SU-DHL-6 (cell line): ENCODE data around the gene AK2.
"Not testable (repeated sequence)": the region's sequence is repeated elsewhere in the genome, so short reads cannot be mapped to it uniquely, and the experiment has no call there.

ENCODE experiments used
- H2AFZ ChIP-seq: fragments of 200-600 bp; sonication (generic); 2 replicates; pipeline ENCODE4 v1.6.1; 2014; ENCODE audit warnings: low read depth, mild to moderate bottlenecking, moderate library complexity, mixed read lengths, antibody characterized with exemption, low read length; ENCODE audit not compliant: severe bottlenecking
- H3F3A ChIP-seq: fragments of 200-600 bp; shearing (Covaris generic); 2 replicates; pipeline ENCODE4 v1.6.0; 2016; ENCODE audit warnings: antibody characterized with exemption, mild to moderate bottlenecking; ENCODE audit not compliant: insufficient read depth
- H3K27ac ChIP-seq: fragments of 200-600 bp; sonication (generic); 2 replicates; pipeline ENCODE4 v1.5.1; 2016; ENCODE audit warnings: low read depth, mild to moderate bottlenecking, low read length, moderate library complexity, mixed read lengths
- H3K27me3 ChIP-seq: fragments of 200-600 bp; sonication (generic), shearing (Covaris generic); 2 replicates; pipeline ENCODE4 v1.6.0; 2014; ENCODE audit warnings: mild to moderate bottlenecking, low read length
- H3K36me3 ChIP-seq: fragments of 200-600 bp; sonication (generic); 2 replicates; pipeline ENCODE4 v1.6.1; 2014; ENCODE audit warnings: mild to moderate bottlenecking, low read length, mixed read lengths
- H3K4me2 ChIP-seq: fragments of 300-600, 200-600 bp; shearing (Covaris generic), sonication (generic); 2 replicates; pipeline ENCODE4 v1.6.0; 2014; ENCODE audit warnings: low read length, low read depth, mild to moderate bottlenecking; ENCODE audit not compliant: poor library complexity, severe bottlenecking
- H3K4me3 ChIP-seq: fragments of 200-600 bp; sonication (generic); 2 replicates; pipeline ENCODE4 v1.5.1; 2014; ENCODE audit warnings: antibody characterized with exemption, low read length, mild to moderate bottlenecking, mixed read lengths; ENCODE audit not compliant: insufficient read depth, poor library complexity, severe bottlenecking
- H3K79me2 ChIP-seq: fragments of 200-600 bp; sonication (generic); 2 replicates; pipeline ENCODE4 v1.6.1; 2014; ENCODE audit warnings: mild to moderate bottlenecking, low read length, moderate library complexity; ENCODE audit not compliant: insufficient read depth
- H3K9ac ChIP-seq: fragments of 200-600 bp; sonication (generic); 2 replicates; pipeline ENCODE4 v1.7.0; 2014; ENCODE audit warnings: mild to moderate bottlenecking, low read length
- H3K9me2 ChIP-seq: fragments of 200-600 bp; sonication (generic); replicated peaks from 2 replicates; pipeline ENCODE4 v1.6.1; 2014; ENCODE audit warnings: low read length; ENCODE audit not compliant: insufficient read depth
- H3K9me3 ChIP-seq: fragments of 200-600 bp; sonication (generic); 2 replicates; pipeline ENCODE4 v1.6.1; 2014; ENCODE audit warnings: low read length, mixed read lengths; ENCODE audit not compliant: insufficient read depth
- H4K20me1 ChIP-seq: fragments of 200-600 bp; sonication (generic); 2 replicates; pipeline ENCODE4 v1.6.1; 2014; ENCODE audit warnings: low read depth, mild to moderate bottlenecking, antibody characterized with exemption, low read length, moderate library complexity, mixed read lengths
- EZH2phosphoT487 ChIP-seq: fragments of 200-600 bp; sonication (generic), shearing (Covaris generic); conservative IDR thresholded peaks from 2 replicates; pipeline ENCODE4 v1.6.1; 2018; ENCODE audit warnings: mild to moderate bottlenecking, antibody characterized with exemption, low read length, moderate library complexity, mixed read lengths
- TF ChIP-seq, protein P1 (sequence below): fragments of 200-600 bp; sonication (generic); IDR thresholded peaks from one replicate; pipeline ENCODE4 v1.5.1; 2017; ENCODE audit warnings: antibody characterized with exemption, mild to moderate bottlenecking, low read length, moderate library complexity; ENCODE audit not compliant: insufficient read depth, poor library complexity, severe bottlenecking

AK2 gene

DNA sequence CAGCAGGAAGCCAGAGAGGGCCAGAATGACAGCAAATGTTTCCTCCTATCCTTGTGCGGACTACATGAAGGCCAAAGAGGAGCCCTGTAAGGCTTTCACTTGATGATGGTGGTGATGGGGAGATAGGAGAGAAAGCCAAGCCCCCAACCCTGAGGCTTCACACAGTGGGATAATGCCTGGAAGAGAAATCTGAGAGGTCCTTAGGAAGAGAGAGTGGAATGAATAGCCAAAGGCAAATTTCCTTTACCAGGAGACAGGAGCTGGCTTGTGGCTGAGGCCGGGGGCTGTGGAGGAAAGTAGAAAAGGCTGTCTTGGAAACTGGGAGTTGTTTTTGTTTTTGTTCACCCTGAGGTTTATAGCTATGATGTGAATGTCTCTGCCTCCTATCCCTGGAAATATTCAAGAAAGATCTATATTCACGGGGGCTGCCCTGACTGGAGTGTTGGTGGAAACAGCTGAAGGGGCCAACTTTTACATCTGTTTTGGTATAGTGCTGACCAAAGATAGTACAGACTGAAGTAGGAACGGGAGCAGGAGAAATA, 59.1 kb downstream of the AK2 start:
- no peaks in the 10 kb centered on the region for H3K79me2 ChIP-seq
- no peak overlapping the region for H2AFZ ChIP-seq
- no peak overlapping the region for H3K4me2 ChIP-seq
- no peaks in the 10 kb centered on the region for H3K27me3 ChIP-seq
- no peak overlapping the region for H3K27ac ChIP-seq
- no peaks in the 10 kb centered on the region for H3K36me3 ChIP-seq
- no peak overlapping the region for H3K9ac ChIP-seq
- H3K4me3 ChIP-seq: no peak overlapping the region
- H4K20me1 ChIP-seq: no peaks in the 10 kb centered on the region
- TF ChIP-seq, protein P1, sequence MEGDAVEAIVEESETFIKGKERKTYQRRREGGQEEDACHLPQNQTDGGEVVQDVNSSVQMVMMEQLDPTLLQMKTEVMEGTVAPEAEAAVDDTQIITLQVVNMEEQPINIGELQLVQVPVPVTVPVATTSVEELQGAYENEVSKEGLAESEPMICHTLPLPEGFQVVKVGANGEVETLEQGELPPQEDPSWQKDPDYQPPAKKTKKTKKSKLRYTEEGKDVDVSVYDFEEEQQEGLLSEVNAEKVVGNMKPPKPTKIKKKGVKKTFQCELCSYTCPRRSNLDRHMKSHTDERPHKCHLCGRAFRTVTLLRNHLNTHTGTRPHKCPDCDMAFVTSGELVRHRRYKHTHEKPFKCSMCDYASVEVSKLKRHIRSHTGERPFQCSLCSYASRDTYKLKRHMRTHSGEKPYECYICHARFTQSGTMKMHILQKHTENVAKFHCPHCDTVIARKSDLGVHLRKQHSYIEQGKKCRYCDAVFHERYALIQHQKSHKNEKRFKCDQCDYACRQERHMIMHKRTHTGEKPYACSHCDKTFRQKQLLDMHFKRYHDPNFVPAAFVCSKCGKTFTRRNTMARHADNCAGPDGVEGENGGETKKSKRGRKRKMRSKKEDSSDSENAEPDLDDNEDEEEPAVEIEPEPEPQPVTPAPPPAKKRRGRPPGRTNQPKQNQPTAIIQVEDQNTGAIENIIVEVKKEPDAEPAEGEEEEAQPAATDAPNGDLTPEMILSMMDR: no peak
- TF ChIP-seq EZH2phosphoT487: no peak
- H3K9me2 ChIP-seq: no peaks in the 10 kb centered on the region
- no peaks in the 10 kb centered on the region for H3F3A ChIP-seq
- no peaks in the 10 kb centered on the region for H3K9me3 ChIP-seq

- H4K20me1 ChIP-seq, H2AFZ ChIP-seq, H3K9me2 ChIP-seq, H3K27me3 ChIP-seq, H3K27ac ChIP-seq, H3K9ac ChIP-seq, H3K79me2 ChIP-seq, H3F3A ChIP-seq, H3K4me2 ChIP-seq, H3K4me3 ChIP-seq, H3K9me3 ChIP-seq, H3K36me3 ChIP-seq: not testable (repeated sequence)
These were observed 61.6 kb downstream of the AK2 start for GRCh38 chr1:32975055-32975454.

DNA sequence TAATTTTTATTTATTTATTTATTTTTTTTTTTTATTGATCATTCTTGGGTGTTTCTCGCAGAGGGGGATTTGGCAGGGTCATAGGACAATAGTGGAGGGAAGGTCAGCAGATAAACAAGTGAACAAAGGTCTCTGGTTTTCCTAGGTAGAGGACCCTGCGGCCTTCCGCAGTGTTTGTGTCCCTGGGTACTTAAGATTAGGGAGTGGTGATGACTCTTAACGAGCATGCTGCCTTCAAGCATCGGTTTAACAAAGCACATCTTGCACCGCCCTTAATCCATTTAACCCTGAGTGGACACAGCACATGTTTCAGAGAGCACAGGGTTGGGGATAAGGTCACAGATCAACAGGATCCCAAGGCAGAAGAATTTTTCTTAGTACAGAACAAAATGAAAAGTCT, 63.2 kb downstream of the AK2 start:
- not testable (repeated sequence) for H3K36me3 ChIP-seq, H3F3A ChIP-seq, H4K20me1 ChIP-seq, H3K27me3 ChIP-seq, H3K79me2 ChIP-seq, H3K9me2 ChIP-seq, H3K9ac ChIP-seq, H2AFZ ChIP-seq, H3K4me2 ChIP-seq, H3K27ac ChIP-seq, H3K9me3 ChIP-seq, H3K4me3 ChIP-seq

DNA sequence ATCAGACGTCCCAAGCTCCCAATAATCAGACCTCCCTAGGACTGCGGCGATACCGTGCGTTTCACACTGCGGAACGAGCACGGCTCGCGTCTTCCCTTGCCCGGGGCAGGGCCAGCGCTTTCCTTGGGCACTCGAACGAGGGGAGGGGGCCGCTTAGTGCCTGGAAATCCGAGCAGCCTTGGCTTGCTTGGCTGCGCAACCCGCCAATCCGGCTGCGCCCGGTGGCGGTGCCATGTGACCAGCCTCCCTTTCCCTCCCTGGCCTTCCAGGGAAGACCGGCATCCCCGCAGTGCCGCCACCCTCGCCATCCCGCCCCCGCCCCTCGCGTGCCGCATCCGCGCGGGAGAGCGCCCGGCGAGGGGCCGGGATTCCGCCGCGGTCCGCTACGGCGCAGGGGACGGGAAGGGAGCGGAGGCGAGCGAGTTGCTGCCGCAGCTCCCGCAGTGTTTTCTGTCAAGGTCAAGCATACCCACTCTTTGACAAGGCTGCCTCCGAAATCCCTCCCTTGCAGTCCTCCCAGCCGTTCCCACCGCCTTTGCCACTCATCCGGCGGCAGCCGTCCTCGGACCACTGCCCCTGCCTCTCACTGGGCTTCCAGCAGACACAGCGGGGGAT, 63.8 kb downstream of the AK2 start:
- Histone ChIP-seq H3K4me3 (no peak overlapping the region), H3K36me3 (no peaks in the 10 kb centered on the region), H3K9ac (no peak overlapping the region), H3K4me2 (no peak overlapping the region), H3K27ac (no peak overlapping the region), H2AFZ (no peak overlapping the region), H4K20me1 (no peaks in the 10 kb centered on the region), H3K9me2 (no peaks in the 10 kb centered on the region), H3K27me3 (no peaks in the 10 kb centered on the region), H3K9me3 (no peaks in the 10 kb centered on the region), H3F3A (no peaks in the 10 kb centered on the region), H3K79me2 (no peaks in the 10 kb centered on the region)
- TF ChIP-seq, protein P1: no peak
- TF ChIP-seq EZH2phosphoT487: no peak
